ENCODE data around the gene TUG1.

DNA sequence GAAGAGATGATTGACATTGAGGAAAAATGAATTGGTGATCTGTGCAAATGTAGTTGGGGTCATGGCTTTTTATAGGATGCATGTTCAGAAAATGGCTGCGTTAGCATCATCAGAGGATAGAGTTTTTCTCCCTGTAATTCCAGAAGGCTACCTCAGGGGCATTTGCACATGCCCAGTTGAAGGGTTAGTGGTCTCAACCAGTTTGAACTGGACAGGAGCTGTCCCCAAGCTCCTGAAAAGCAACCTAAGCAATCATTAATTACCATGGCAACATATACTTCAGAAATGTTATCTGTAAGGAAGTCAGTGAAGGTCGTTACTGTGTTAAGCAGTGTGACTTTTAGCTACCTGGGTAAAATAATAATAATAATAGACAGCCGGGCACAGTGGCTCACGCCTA, 29.3 kb downstream of the TUG1 start:
- no peak for TF ChIP-seq POLR2AphosphoS5 (IDR thresholded peaks at IDR 0.05)
- no peak for TF ChIP-seq POLR2A (IDR thresholded peaks at IDR 0.05)
- no peak for TF ChIP-seq EP300 (IDR thresholded peaks at IDR 0.05)

Data from gastroesophageal sphincter (tissue), 2 donors.